K562 (cell line): ENCODE data around the gene ADAP1. TPM values are rescaled to one million over a fixed set of nuclear protein-coding genes. Genes with fewer than 3 reads are reported as not detected.

Source experiments
- ATAC-seq: fragments of 200-7000 bp; cut with Tn5 transposase; 3 replicates; pipeline ENCODE4 v1.9.1; 2020; ENCODE audit warnings: moderate library complexity
- BruUV-seq: library from RNA; stranded (reverse); fragments of 400-500 nt; replicated peaks from 2 replicates; lab custom pipeline; 2021; lab: Mats Ljungman, UMichigan
- CTCF ChIA-PET: fragments of 300-600 bp; formaldehyde crosslinking; extraction: SDS; loops from one replicate; lab custom pipeline; 2021; ENCODE audit warnings: low intra/inter-chr PET ratio; lab: Yijun Ruan, JAX
- POLR2A ChIA-PET: fragments of 300-600, 350-650 bp; sonication (Branson Sonifier 250); formaldehyde crosslinking; extraction: SDS; loops from one replicate; lab custom pipeline; 2021; ENCODE audit warnings: antibody characterized with exemption, inconsistent platforms; lab: Yijun Ruan, JAX
- DNase-seq, 4 experiments: peaks; one replicate each; pipeline versions ENCODE4 v3.0.0 to v3.0.0-alpha.2; 2011 to 2018; ENCODE audit warnings: low spot score in 3 of 4, mixed read lengths in 3 of 4; ENCODE audit errors: extremely low read depth in 1 of 4
- FAIRE-seq: peaks from 2 replicates; lab custom pipeline; 2011; peaks lifted over from hg19 to GRCh38; lab: Jason Lieb, UNC
- H2AFZ ChIP-seq: 2 replicates; pipeline ENCODE4 v1.6.0; 2011; ENCODE audit warnings: low read depth, low read length, control low read depth, inconsistent platforms
- H3K27ac ChIP-seq: fragments of 200-600 bp; 3 replicates; pipeline ENCODE4 v1.8.0; 2011; ENCODE audit warnings: low read depth, mild to moderate bottlenecking, control low read depth, inconsistent platforms, low read length, moderate library complexity, mixed read lengths; ENCODE audit errors: extremely low read depth
- H3K27me3 ChIP-seq, 2 experiments: fragments of 300-600 bp in 1 of 2; 2 replicates in 1 of 2; 3 replicates in 1 of 2; pipeline versions ENCODE4 v1.6.0 to v1.8.0; 2011; ENCODE audit warnings: inconsistent platforms in 2 of 2, low read length in 2 of 2, mild to moderate bottlenecking in 1 of 2, mixed read lengths in 1 of 2, moderate library complexity in 1 of 2; ENCODE audit not compliant: control insufficient read depth in 2 of 2, insufficient read depth in 2 of 2
- H3K36me3 ChIP-seq: fragments of 300-600 bp; 3 replicates; pipeline ENCODE4 v1.8.0; 2011; ENCODE audit warnings: mild to moderate bottlenecking, low read length, inconsistent platforms; ENCODE audit not compliant: control insufficient read depth, insufficient read depth
- H3K4me1 ChIP-seq, 2 experiments: fragments of 200-600 bp in 1 of 2; replicated peaks in 1 of 2; 2 replicates in 1 of 2; 3 replicates in 1 of 2; pipeline versions ENCODE4 v1.5.1 to v1.8.0; 2011; ENCODE audit warnings: inconsistent platforms in 2 of 2, low read length in 2 of 2, mild to moderate bottlenecking in 1 of 2, mixed read lengths in 1 of 2, moderate library complexity in 1 of 2; ENCODE audit not compliant: control insufficient read depth in 2 of 2, insufficient read depth in 2 of 2
- H3K4me2 ChIP-seq: 2 replicates; pipeline ENCODE4 v1.6.1; 2011; ENCODE audit warnings: low read length, control low read depth, inconsistent platforms, mixed read lengths; ENCODE audit not compliant: insufficient read depth
- H3K4me3 ChIP-seq: fragments of 200-600 bp; sonication (generic), shearing (Covaris generic); 2 replicates; pipeline ENCODE4 v1.5.1; 2016; ENCODE audit warnings: control low read depth, inconsistent platforms
- H3K79me2 ChIP-seq: fragments of 200-600 bp; 3 replicates; pipeline ENCODE4 v1.8.0; 2011; ENCODE audit warnings: low read length, inconsistent platforms; ENCODE audit not compliant: control insufficient read depth, insufficient read depth
- H3K9ac ChIP-seq, 2 experiments: 2 replicates each; pipeline versions ENCODE4 v1.6.0 to v1.6.1; 2011; ENCODE audit warnings: low read depth in 2 of 2, low read length in 2 of 2, control low read depth in 1 of 2, inconsistent platforms in 1 of 2, mild to moderate bottlenecking in 1 of 2, mixed read lengths in 1 of 2; ENCODE audit not compliant: insufficient read depth in 1 of 2
- H3K9me1 ChIP-seq: one replicate; pipeline ENCODE4 v1.6.0; 2011; ENCODE audit warnings: inconsistent platforms, mild to moderate bottlenecking, low read length, moderate library complexity; ENCODE audit not compliant: control insufficient read depth, insufficient read depth
- H3K9me3 ChIP-seq: replicated peaks from 2 replicates; pipeline ENCODE4 v1.5.1; 2011; ENCODE audit warnings: low read depth, low read length, inconsistent platforms; ENCODE audit not compliant: control insufficient read depth, insufficient read depth
- H4K20me1 ChIP-seq: replicated peaks from 2 replicates; pipeline ENCODE4 v1.6.1; 2011; ENCODE audit warnings: low read length, inconsistent platforms, mixed read lengths; ENCODE audit not compliant: control insufficient read depth, insufficient read depth
- HNRNPL ChIP-seq: fragments of 200-400 bp; formaldehyde crosslinking; IDR thresholded peaks from 2 replicates; pipeline ENCODE4 v1.6.1; 2017; ENCODE audit warnings: low read depth, mild to moderate bottlenecking, low read length
- HNRNPUL1 ChIP-seq: fragments of 200-400 bp; formaldehyde crosslinking; IDR thresholded peaks from 2 replicates; pipeline ENCODE4 v1.6.1; 2017; ENCODE audit warnings: low read length
- HOMEZ ChIP-seq: fragments of 250-450 bp; sonication (Bioruptor Pico); IDR thresholded peaks from 2 replicates; pipeline ENCODE4 v1.4.0; 2020; ENCODE audit warnings: mild to moderate bottlenecking, moderate library complexity
- JUN ChIP-seq, 2 experiments: sonication (generic) in 1 of 2; formaldehyde crosslinking in 1 of 2; IDR thresholded peaks; 2 replicates each; pipeline versions ENCODE4 v1.6.1 to v1.8.0; 2012 to 2022; ENCODE audit warnings: borderline replicate concordance in 2 of 2, mild to moderate bottlenecking in 2 of 2, improper control_type of control experiment in 1 of 2, low read depth in 1 of 2, low read length in 1 of 2, missing genetic modification reagents in 1 of 2
- MAFF ChIP-seq: IDR thresholded peaks from 2 replicates; pipeline ENCODE4 v1.6.1; 2012; ENCODE audit warnings: low read length, improper control_type of control experiment
- MTF1 ChIP-seq: fragments of 250-450 bp; sonication (Bioruptor Pico); IDR thresholded peaks from 2 replicates; pipeline ENCODE4 v1.9.0; 2021; ENCODE audit warnings: moderate library complexity, mild to moderate bottlenecking, inconsistent platforms, borderline replicate concordance
- NCOA6 ChIP-seq: fragments of 450-650 bp; IDR thresholded peaks from 2 replicates; pipeline ENCODE4 v1.6.1; 2017; ENCODE audit warnings: mild to moderate bottlenecking
- NONO ChIP-seq, 2 experiments: fragments of 200-400 bp in 1 of 2; fragments of 450-650 bp in 1 of 2; formaldehyde crosslinking in 1 of 2; IDR thresholded peaks; 2 replicates each; pipeline ENCODE4 v1.6.1; 2017; ENCODE audit warnings: low read depth in 2 of 2, mild to moderate bottlenecking in 2 of 2, moderate library complexity in 2 of 2, low read length in 1 of 2
- PCBP1 ChIP-seq: fragments of 200-400 bp; formaldehyde crosslinking; IDR thresholded peaks from 2 replicates; pipeline ENCODE4 v1.6.1; 2018; ENCODE audit warnings: mild to moderate bottlenecking, low read depth, low read length; ENCODE audit not compliant: poor library complexity, severe bottlenecking
- PHF8 ChIP-seq: fragments of 200-600 bp; sonication (generic); IDR thresholded peaks from 2 replicates; pipeline ENCODE4 v1.6.1; 2012; ENCODE audit warnings: mixed run types, mild to moderate bottlenecking, inconsistent platforms, low read length, moderate library complexity, borderline replicate concordance
- POLR2A ChIP-seq: fragments of 450-650 bp; conservative IDR thresholded peaks from 2 replicates; pipeline ENCODE4 v1.6.1; 2016
- RB1 ChIP-seq: fragments of 450-650 bp; IDR thresholded peaks from 2 replicates; pipeline ENCODE4 v1.6.1; 2017; ENCODE audit warnings: low read depth, mild to moderate bottlenecking
- RNF2 ChIP-seq: sonication (generic); IDR thresholded peaks from 2 replicates; pipeline ENCODE4 v1.6.1; 2016
- SIX5 ChIP-seq, 2 experiments: IDR thresholded peaks; 2 replicates each; pipeline ENCODE4 v1.6.1; 2011; ENCODE audit warnings: low read length in 2 of 2, borderline replicate concordance in 1 of 2, low read depth in 1 of 2, mild to moderate bottlenecking in 1 of 2, moderate library complexity in 1 of 2; ENCODE audit not compliant: insufficient read depth in 1 of 2
- SNRNP70 ChIP-seq: fragments of 200-400 bp; formaldehyde crosslinking; optimal IDR thresholded peaks from 2 replicates; pipeline ENCODE3; 2017; ENCODE audit warnings: low read depth, low read length
- SOX6 ChIP-seq: fragments of 450-650 bp; IDR thresholded peaks from 2 replicates; pipeline ENCODE4 v1.6.1; 2014; ENCODE audit warnings: mild to moderate bottlenecking
- USF1 ChIP-seq: sonication (generic); formaldehyde crosslinking; IDR thresholded peaks from 2 replicates; pipeline ENCODE4 v1.9.0; 2022; ENCODE audit warnings: mild to moderate bottlenecking, missing genetic modification reagents
- ZBTB7A ChIP-seq: IDR thresholded peaks from 2 replicates; pipeline ENCODE4 v1.6.1; 2011; ENCODE audit warnings: low read depth, mild to moderate bottlenecking, low read length, moderate library complexity, borderline replicate concordance; ENCODE audit not compliant: control insufficient read depth
- ZFX ChIP-seq: sonication (generic); formaldehyde crosslinking; IDR thresholded peaks from 2 replicates; pipeline ENCODE4 v1.8.0; 2022; ENCODE audit warnings: mild to moderate bottlenecking, missing genetic modification reagents, moderate library complexity
- ZNF354B ChIP-seq: fragments of 250-450 bp; sonication (Bioruptor Pico); IDR thresholded peaks from 2 replicates; pipeline ENCODE4 v1.4.0; 2020
- ZNF696 ChIP-seq: fragments of 250-450 bp; sonication (Bioruptor Pico); conservative IDR thresholded peaks from 2 replicates; pipeline ENCODE4 v1.4.0; 2020; ENCODE audit warnings: mild to moderate bottlenecking, moderate library complexity
- WGBS: fragments of 100-300 bp; shearing (Covaris generic); methylation state at CpG from one replicate; pipeline ENCODE4 v1.1.6; 2016; ENCODE audit warnings: low coverage, mixed read lengths; ENCODE audit not compliant: insufficient coverage; ENCODE audit errors: missing lambda C conversion rate; 5-methylcytosine and 5-hydroxymethylcytosine counted together
- in situ Hi-C: fragments of 300-500 bp; cut with MboI; formaldehyde crosslinking; loops from 4 replicates; pipeline ENCODE4 v1.15.0; 2018; ENCODE audit warnings: inconsistent platforms, mixed read lengths
- intact Hi-C: fragments of 100-400 bp; cut with micrococcal nuclease; formaldehyde crosslinking; loops from 2 replicates; pipeline ENCODE4 v1.14.2; 2022
- polyA plus RNA-seq, 8 experiments: library from polyadenylated mRNA; depleted of rRNA in 4 of 8; stranded (reverse) in 5 of 8; unstranded in 3 of 8; fragments of >200 nt; fragmentation: Nextera tagmentation in 2 of 8; fragmentation: Illumina TruSeq in 1 of 8; extraction: Ambion mirVana in 2 of 8; extraction: Trizol in 1 of 8; gene quantifications; 2 replicates each; pipeline versions ENCODE4 v1.2.1 to v1.2.3, GENCODE V29; 2011 to 2014; ENCODE audit warnings: inconsistent platforms in 1 of 8, missing spikeins in 1 of 8
- total RNA-seq, 7 experiments: library from RNA; depleted of rRNA in 6 of 7; stranded (reverse); fragments of >200 nt in 6 of 7; fragmentation: Illumina TruSeq in 2 of 7; extraction: Trizol in 2 of 7; gene quantifications; 2 replicates each; pipeline versions ENCODE4 v1.2.1 to v1.2.3, GENCODE V29; 2011 to 2021; ENCODE audit warnings: low replicate concordance in 1 of 7

ADAP1 gene
- total and polyA plus RNA-seq, 9 of the 15 experiments (the other 6 are each of a cell fraction or from before 2014, with no cell fraction given): 0.27 to 1.4 (median 0.52) TPM; not detected in 3

- Histone ChIP-seq H3K79me2 (no peaks in the 10 kb centered on the region), H3K27me3 (0 out of 5 replicates have a peak, but pooled peaks cover 0 to 6% of the 10 kb centered on the region in 2 experiments), H3K4me1 (peaks cover 19 to 76% of the 10 kb centered on the region in 2 experiments), H4K20me1 (no peaks in the 10 kb centered on the region; the same call in 1 of the 2 replicates), H3K4me3 (no peak overlapping the region), H2AFZ (peak overlapping the region; percentile 44; the same call in 1 of the 2 replicates), H3K27ac (no peak overlapping the region), H3K36me3 (peaks cover 42% of the 10 kb centered on the region; the same call in 2 of the 3 replicates), H3K9me3 (no peaks in the 10 kb centered on the region), H3K9ac (peak overlapping the region in 1 of 2 experiments; percentile 78; a peak in 2 of 4 replicates), H3K4me2 (no peak overlapping the region), H3K9me1 (no peaks in the 10 kb centered on the region)
- 78% methylated on average over 23 of the region's 54 CpGs for WGBS
- ATAC-seq: peak; percentile 57
- no peak for FAIRE-seq
- CTCF ChIA-PET: no interaction called here
- intact Hi-C loops: no loop called here
- DNase-seq: peak in 3 of 4 experiments; percentile 41 to 47 (median 43)
- in situ Hi-C loops: no loop called here
- no TSS peak for BruUV-seq
- POLR2A ChIA-PET: no interaction called here
- TF ChIP-seq PCBP1: no peak
- TF ChIP-seq SNRNP70: no peak
- no peak for TF ChIP-seq ZNF696 (CRISPR knock-in tag)
- TF ChIP-seq MTF1: no peak
- TF ChIP-seq NCOA6: no peak
- no peak for TF ChIP-seq HNRNPUL1
- TF ChIP-seq ZNF354B: no peak
- TF ChIP-seq USF1 (CRISPR knock-in tag): peak; percentile 22; the same call in 1 of the 2 replicates
- TF ChIP-seq SIX5 (IDR thresholded peaks at IDR 0.05; ENCODE audit: borderline replicate concordance in 1 of 2, insufficient read depth in 1 of 2, low read depth in 1 of 2, low read length in 2 of 2): no peak
- TF ChIP-seq HNRNPL: no peak
- peak; percentile 1; the same call in 1 of the 2 replicates for TF ChIP-seq ZBTB7A
- no peak for TF ChIP-seq POLR2A
- TF ChIP-seq HOMEZ (CRISPR knock-in tag): no peak
- TF ChIP-seq PHF8: no peak
- peak; percentile 18 for TF ChIP-seq ZFX (CRISPR knock-in tag)
- TF ChIP-seq SOX6: no peak
- TF ChIP-seq RNF2: no peak
- no peak for TF ChIP-seq NONO (IDR thresholded peaks at IDR 0.05; ENCODE audit: low read depth in 2 of 2, low read length in 1 of 2)
- no peak for TF ChIP-seq JUN (IDR thresholded peaks at IDR 0.05; ENCODE audit: borderline replicate concordance, low read depth, low read length)
- TF ChIP-seq JUN (CRISPR knock-in tag; IDR thresholded peaks at IDR 0.05; ENCODE audit: borderline replicate concordance): 0 out of 2 replicates have a peak, but pooled peaks have one; percentile 23
- no peak for TF ChIP-seq RB1
- no peak for TF ChIP-seq MAFF
These were observed 55.4 kb downstream of the ADAP1 start for GRCh38 chr7:898855-899681.
